ENCODE data around the gene TEAD3.

- TF ChIP-seq POLR2A (IDR thresholded peaks at IDR 0.05) = no peak
- TF ChIP-seq CTCF (IDR thresholded peaks at IDR 0.05) = no peak
- TF ChIP-seq EP300 (IDR thresholded peaks at IDR 0.05) = no peak
These were observed 19.2 kb downstream of the TEAD3 start for GRCh38 chr6:35477551-35478179.
